Measurements from ENCODE around the gene SEC24D. TPM values are rescaled to one million over a fixed set of nuclear protein-coding genes. Genes with fewer than 3 reads are reported as not detected.

The SEC24D gene
- total and polyA plus RNA-seq, 5 donors from 2014 or later, result 15.9 to 38.3 (median 16.2) TPM

DNA sequence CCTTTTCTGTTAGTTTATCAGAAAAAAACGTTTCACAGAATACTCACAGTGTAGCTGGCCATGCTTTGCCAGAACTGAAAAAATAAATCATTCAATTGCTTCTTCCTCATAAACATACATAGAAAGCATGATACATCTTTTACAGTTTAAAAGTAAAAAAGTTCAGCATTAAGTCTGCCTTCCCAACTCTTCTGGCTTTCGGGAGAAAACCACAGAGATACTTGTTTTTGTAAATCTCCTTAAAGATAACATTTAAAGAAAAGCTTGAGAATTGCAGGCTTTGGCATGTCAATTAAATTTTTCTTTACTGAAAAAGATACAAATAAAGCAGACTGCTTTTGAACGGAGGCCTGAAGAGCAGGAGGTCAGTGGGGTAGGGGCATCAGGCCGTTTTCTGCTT is 66.8 kb downstream of the SEC24D start:
- ATAC-seq (ENCODE audit: low read depth in 2 of 2) (no peak), DNase-seq (no peak)
- Histone ChIP-seq H3K4me3 (ENCODE audit: low read depth, low read length) (no peak overlapping the region), H3K4me1 (ENCODE audit: control insufficient read depth, insufficient read depth, low read length, poor library complexity, severe bottlenecking) (no peaks in the 10 kb centered on the region), H3K27me3 (ENCODE audit: control insufficient read depth, insufficient read depth, low read length) (no peaks in the 10 kb centered on the region), H3K9me3 (ENCODE audit: control insufficient read depth in 2 of 2, low read length in 2 of 2) (no peaks in the 10 kb centered on the region), H3K27ac (ENCODE audit: insufficient read depth, low read length, poor library complexity, severe bottlenecking) (no peak overlapping the region), H3K36me3 (ENCODE audit: control insufficient read depth, insufficient read depth, low read length) (peaks cover 40% of the 10 kb centered on the region)
- Mint-ChIP-seq H3K36me3 (peaks cover 27% of the 10 kb centered on the region), H3K27me3 (no peaks in the 10 kb centered on the region), H3K4me1 (peaks cover 0 to 4% (median under 1%) of the 10 kb centered on the region in 4 donors), H3K4me3 (no peak overlapping the region), H3K9me3 (no peaks in the 10 kb centered on the region), H3K27ac (no peak overlapping the region)

GRCh38 chr4:118767109-118767508 is 68.8 kb downstream of the SEC24D start:
- H3K4me3 Mint-ChIP-seq, result no peak overlapping the region
- Histone ChIP-seq H3K36me3 (ENCODE audit: control insufficient read depth, insufficient read depth, low read length) (peaks cover 49% of the 10 kb centered on the region), H3K27me3 (ENCODE audit: control insufficient read depth, insufficient read depth, low read length) (no peaks in the 10 kb centered on the region), H3K27ac (ENCODE audit: insufficient read depth, low read length, poor library complexity, severe bottlenecking) (no peak overlapping the region), H3K4me1 (ENCODE audit: control insufficient read depth, insufficient read depth, low read length, poor library complexity, severe bottlenecking) (no peaks in the 10 kb centered on the region), H3K9me3 (ENCODE audit: control insufficient read depth in 2 of 2, low read length in 2 of 2) (no peaks in the 10 kb centered on the region), H3K4me3 (ENCODE audit: low read depth, low read length) (no peak overlapping the region)
- DNase-seq (no peak), ATAC-seq (ENCODE audit: low read depth in 2 of 2) (no peak)
- peaks cover 36% of the 10 kb centered on the region for H3K36me3 Mint-ChIP-seq
- peaks cover 0 to 2% (median under 1%) of the 10 kb centered on the region in 4 donors for H3K4me1 Mint-ChIP-seq
- no peaks in the 10 kb centered on the region for H3K27me3 Mint-ChIP-seq
- H3K9me3 Mint-ChIP-seq, result no peaks in the 10 kb centered on the region
- H3K27ac Mint-ChIP-seq, result no peak overlapping the region

- Mint-ChIP-seq H3K36me3 (peaks cover 41% of the 10 kb centered on the region), H3K27ac (no peak overlapping the region), H3K4me1 (no peaks in the 10 kb centered on the region), H3K27me3 (no peaks in the 10 kb centered on the region), H3K4me3 (no peak overlapping the region), H3K9me3 (no peaks in the 10 kb centered on the region)
- H3K27ac ChIP-seq (ENCODE audit: insufficient read depth, low read length, poor library complexity, severe bottlenecking), result no peak overlapping the region
- H3K9me3 ChIP-seq (ENCODE audit: control insufficient read depth in 2 of 2, low read length in 2 of 2), result no peaks in the 10 kb centered on the region
- H3K27me3 ChIP-seq (ENCODE audit: control insufficient read depth, insufficient read depth, low read length), result no peaks in the 10 kb centered on the region
- no peaks in the 10 kb centered on the region for H3K4me1 ChIP-seq (ENCODE audit: control insufficient read depth, insufficient read depth, low read length, poor library complexity, severe bottlenecking)
- H3K4me3 ChIP-seq (ENCODE audit: low read depth, low read length), result no peak overlapping the region
- peaks cover 55% of the 10 kb centered on the region for H3K36me3 ChIP-seq (ENCODE audit: control insufficient read depth, insufficient read depth, low read length)
- no peak for ATAC-seq (ENCODE audit: low read depth in 2 of 2)
- no peak for DNase-seq
Observed at GRCh38 chr4:118765399-118765798, 70.5 kb downstream of the SEC24D start.

DNA sequence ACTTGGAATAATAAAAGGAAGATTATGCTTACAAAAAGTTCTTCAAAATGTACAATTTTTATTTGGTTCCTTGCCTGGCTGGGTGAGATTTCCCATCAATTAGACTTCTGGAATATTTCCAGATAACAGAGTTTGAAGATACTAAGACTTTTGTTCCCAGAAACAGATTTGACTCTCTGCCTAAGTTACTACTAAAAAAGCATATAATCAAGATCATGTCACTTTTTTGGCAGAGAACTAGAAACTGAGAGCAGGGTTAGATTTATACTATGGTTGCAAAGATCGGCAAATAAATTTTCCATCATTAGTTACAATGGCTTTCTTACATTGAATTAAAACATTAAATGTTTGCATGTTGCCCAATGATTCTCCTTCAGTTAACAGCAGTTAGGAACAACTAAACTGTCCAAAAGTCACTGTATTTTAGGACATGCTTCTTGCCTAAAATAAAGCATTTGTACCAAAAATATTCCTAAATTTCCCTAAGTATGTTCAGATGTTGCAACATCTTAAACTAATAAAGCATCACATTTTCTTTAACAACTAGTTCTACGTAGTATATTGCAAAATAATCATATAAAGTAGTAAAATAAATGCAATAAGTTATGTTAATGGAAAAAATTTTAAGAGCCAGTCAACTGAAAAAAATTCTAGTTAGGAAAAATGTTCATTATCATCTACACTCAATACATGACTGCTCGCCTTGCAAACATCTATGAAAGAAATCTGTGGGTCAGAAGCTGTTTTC is 73.0 kb downstream of the SEC24D start:
- H3K27me3 ChIP-seq (ENCODE audit: control insufficient read depth, insufficient read depth, low read length), result no peaks in the 10 kb centered on the region
- H3K27ac Mint-ChIP-seq, result no peak overlapping the region
- no peaks in the 10 kb centered on the region for H3K9me3 ChIP-seq (ENCODE audit: control insufficient read depth in 2 of 2, low read length in 2 of 2)
- H3K27ac ChIP-seq (ENCODE audit: insufficient read depth, low read length, poor library complexity, severe bottlenecking), result no peak overlapping the region
- no peak overlapping the region for H3K4me3 ChIP-seq (ENCODE audit: low read depth, low read length)
- no peaks in the 10 kb centered on the region for H3K9me3 Mint-ChIP-seq
- H3K36me3 Mint-ChIP-seq, result peaks cover 31% of the 10 kb centered on the region
- ATAC-seq (ENCODE audit: low read depth in 2 of 2) (no peak), DNase-seq (no peak)
- H3K4me1 ChIP-seq (ENCODE audit: control insufficient read depth, insufficient read depth, low read length, poor library complexity, severe bottlenecking), result no peaks in the 10 kb centered on the region
- H3K4me1 Mint-ChIP-seq, result peaks cover 0 to 4% (median 0%) of the 10 kb centered on the region in 4 donors
- H3K4me3 Mint-ChIP-seq, result no peak overlapping the region
- no peaks in the 10 kb centered on the region for H3K27me3 Mint-ChIP-seq
- peaks cover 47% of the 10 kb centered on the region for H3K36me3 ChIP-seq (ENCODE audit: control insufficient read depth, insufficient read depth, low read length)

- no peak for ATAC-seq (ENCODE audit: low read depth in 2 of 2)
- peaks cover 32% of the 10 kb centered on the region for H3K36me3 Mint-ChIP-seq
Observed at GRCh38 chr4:118762155-118762554, 73.8 kb downstream of the SEC24D start.

GRCh38 chr4:118761397-118762016 is 74.4 kb downstream of the SEC24D start:
- H3K27ac Mint-ChIP-seq, result no peak overlapping the region

More at GRCh38 chr4:118762155-118762554, 73.8 kb downstream of the SEC24D start:
- Mint-ChIP-seq H3K4me3 (no peak overlapping the region), H3K27me3 (no peaks in the 10 kb centered on the region), H3K9me3 (no peaks in the 10 kb centered on the region), H3K4me1 (peaks cover 0 to 4% (median 0%) of the 10 kb centered on the region in 4 donors), H3K27ac (no peak overlapping the region)
- Histone ChIP-seq H3K4me1 (ENCODE audit: control insufficient read depth, insufficient read depth, low read length, poor library complexity, severe bottlenecking) (no peaks in the 10 kb centered on the region), H3K9me3 (ENCODE audit: control insufficient read depth in 2 of 2, low read length in 2 of 2) (no peaks in the 10 kb centered on the region), H3K36me3 (ENCODE audit: control insufficient read depth, insufficient read depth, low read length) (peaks cover 44% of the 10 kb centered on the region), H3K4me3 (ENCODE audit: low read depth, low read length) (no peak overlapping the region), H3K27ac (ENCODE audit: insufficient read depth, low read length, poor library complexity, severe bottlenecking) (no peak overlapping the region), H3K27me3 (ENCODE audit: control insufficient read depth, insufficient read depth, low read length) (no peaks in the 10 kb centered on the region)
- no peak for DNase-seq

DNA sequence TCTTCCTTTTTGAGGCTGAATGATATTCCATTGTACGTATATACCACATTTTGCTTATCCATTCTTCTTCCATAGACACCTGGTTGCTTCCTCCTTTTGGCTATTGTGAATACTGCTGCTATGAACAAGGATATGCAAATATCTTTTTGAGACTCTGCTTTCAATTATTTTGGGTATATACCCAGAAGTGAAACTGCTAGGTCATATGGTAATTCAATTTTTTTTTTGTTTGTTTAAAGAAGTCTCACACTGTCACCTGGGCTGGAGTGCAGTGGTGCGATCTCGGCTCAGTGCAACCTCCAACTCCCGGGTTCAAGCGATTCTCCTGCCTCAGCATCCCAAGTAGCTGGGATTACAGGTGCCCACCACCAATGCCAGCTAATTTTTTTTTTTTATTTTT is 75.4 kb downstream of the SEC24D start:
- ATAC-seq (ENCODE audit: low read depth in 2 of 2), result no peak
- H3K27me3 Mint-ChIP-seq, result no peaks in the 10 kb centered on the region
- H3K9me3 Mint-ChIP-seq, result no peaks in the 10 kb centered on the region
- Histone ChIP-seq H3K36me3 (ENCODE audit: control insufficient read depth, insufficient read depth, low read length) (peaks cover 36% of the 10 kb centered on the region), H3K4me1 (ENCODE audit: control insufficient read depth, insufficient read depth, low read length, poor library complexity, severe bottlenecking) (no peaks in the 10 kb centered on the region), H3K27me3 (ENCODE audit: control insufficient read depth, insufficient read depth, low read length) (no peaks in the 10 kb centered on the region), H3K27ac (ENCODE audit: insufficient read depth, low read length, poor library complexity, severe bottlenecking) (no peak overlapping the region), H3K4me3 (ENCODE audit: low read depth, low read length) (no peak overlapping the region), H3K9me3 (ENCODE audit: control insufficient read depth in 2 of 2, low read length in 2 of 2) (no peaks in the 10 kb centered on the region)
- H3K4me3 Mint-ChIP-seq, result no peak overlapping the region
- H3K27ac Mint-ChIP-seq, result no peak overlapping the region
- no peak for DNase-seq
- H3K36me3 Mint-ChIP-seq, result peaks cover 23% of the 10 kb centered on the region
- peaks cover 0 to 4% (median 0%) of the 10 kb centered on the region in 4 donors for H3K4me1 Mint-ChIP-seq

More at GRCh38 chr4:118761397-118762016, 74.4 kb downstream of the SEC24D start:
- no peaks in the 10 kb centered on the region for H3K27me3 ChIP-seq (ENCODE audit: control insufficient read depth, insufficient read depth, low read length)
- no peak overlapping the region for H3K4me3 Mint-ChIP-seq
- no peak for ATAC-seq (ENCODE audit: low read depth in 2 of 2)
- no peak overlapping the region for H3K4me3 ChIP-seq (ENCODE audit: low read depth, low read length)
- H3K9me3 ChIP-seq (ENCODE audit: control insufficient read depth in 2 of 2, low read length in 2 of 2), result no peaks in the 10 kb centered on the region
- peaks cover 0 to 4% (median 0%) of the 10 kb centered on the region in 4 donors for H3K4me1 Mint-ChIP-seq
- H3K27ac ChIP-seq (ENCODE audit: insufficient read depth, low read length, poor library complexity, severe bottlenecking), result no peak overlapping the region
- H3K27me3 Mint-ChIP-seq, result no peaks in the 10 kb centered on the region
- H3K36me3 Mint-ChIP-seq, result peaks cover 28% of the 10 kb centered on the region
- H3K9me3 Mint-ChIP-seq, result no peaks in the 10 kb centered on the region
- DNase-seq, result no peak
- H3K36me3 ChIP-seq (ENCODE audit: control insufficient read depth, insufficient read depth, low read length), result peaks cover 44% of the 10 kb centered on the region
- H3K4me1 ChIP-seq (ENCODE audit: control insufficient read depth, insufficient read depth, low read length, poor library complexity, severe bottlenecking), result no peaks in the 10 kb centered on the region
